Suprapubic skin (tissue), 4 donors: Measurements from ENCODE around the gene PACC1.

Source experiments
- CTCF ChIP-seq, 2 donors: fragments of 200-600 bp in 1 of 2; fragments of 450-650 bp in 1 of 2; sonication (generic) in 1 of 2; IDR thresholded peaks; one replicate each; pipeline ENCODE4 v1.5.1; 2016 to 2019; ENCODE audit warnings: antibody characterized with exemption in 2 of 2, mild to moderate bottlenecking in 1 of 2, moderate library complexity in 1 of 2
- EP300 ChIP-seq: sonication (generic); formaldehyde crosslinking; IDR thresholded peaks from one replicate; pipeline ENCODE4 v1.6.1; 2017; ENCODE audit warnings: antibody characterized with exemption
- POLR2A ChIP-seq, 2 donors: fragments of 450-650 bp; IDR thresholded peaks; one replicate each; pipeline ENCODE4 v1.6.1; 2017; ENCODE audit warnings: antibody characterized with exemption in 2 of 2, mild to moderate bottlenecking in 2 of 2, moderate library complexity in 2 of 2
- POLR2AphosphoS5 ChIP-seq, 3 donors: sonication (generic); formaldehyde crosslinking; IDR thresholded peaks; one replicate each; pipeline ENCODE4 v1.6.1; 2017; ENCODE audit warnings: antibody characterized with exemption in 3 of 3

GRCh38 chr1:212430955-212431394 is 16.3 kb upstream of the PACC1 start:
- TF ChIP-seq CTCF (IDR thresholded peaks at IDR 0.05) (no peak), EP300 (no peak), POLR2A (IDR thresholded peaks at IDR 0.05) (no peak), POLR2AphosphoS5 (IDR thresholded peaks at IDR 0.05) (no peak)
